GM23248 (cell line): ENCODE results near the gene SYNE3. TPM values are rescaled to one million over a fixed set of nuclear protein-coding genes. Genes with fewer than 3 reads are reported as not detected.

Source experiments
- DNase-seq: peaks from one replicate; pipeline ENCODE4 v3.0.0-alpha.2; 2015
- H2AFZ ChIP-seq: fragments of 200-600 bp; sonication (generic); 2 replicates; pipeline ENCODE4 v1.6.1; 2016; ENCODE audit warnings: antibody characterized with exemption
- H3F3A ChIP-seq: fragments of 200-600 bp; sonication (generic); 2 replicates; pipeline ENCODE4 v1.6.1; 2016; ENCODE audit warnings: mild to moderate bottlenecking, antibody characterized with exemption, mixed run types; ENCODE audit not compliant: insufficient read depth
- H3K27ac ChIP-seq: fragments of 200-600 bp; sonication (generic); 2 replicates; pipeline ENCODE4 v1.5.1; 2016; ENCODE audit warnings: mild to moderate bottlenecking
- H3K27me3 ChIP-seq: fragments of 200-600 bp; sonication (generic); replicated peaks from 2 replicates; pipeline ENCODE4 v1.6.1; 2016; ENCODE audit warnings: mild to moderate bottlenecking; ENCODE audit not compliant: insufficient read depth
- H3K36me3 ChIP-seq: fragments of 200-600 bp; sonication (generic); 2 replicates; pipeline ENCODE4 v1.6.1; 2016; ENCODE audit warnings: low read depth, mild to moderate bottlenecking
- H3K4me1 ChIP-seq: fragments of 200-600 bp; sonication (generic); 2 replicates; pipeline ENCODE4 v1.6.1; 2016; ENCODE audit warnings: mild to moderate bottlenecking; ENCODE audit not compliant: insufficient read depth
- H3K4me2 ChIP-seq: fragments of 200-600 bp; sonication (generic); one replicate; pipeline ENCODE4 v1.6.1; 2016; ENCODE audit warnings: mild to moderate bottlenecking; ENCODE audit not compliant: unreplicated experiment
- H3K4me3 ChIP-seq: fragments of 200-600 bp; sonication (generic); 2 replicates; pipeline ENCODE4 v1.5.1; 2016; ENCODE audit warnings: mild to moderate bottlenecking
- H3K79me2 ChIP-seq: fragments of 200-600 bp; sonication (generic); 2 replicates; pipeline ENCODE4 v1.6.1; 2016; ENCODE audit warnings: mild to moderate bottlenecking; ENCODE audit not compliant: insufficient read depth
- H3K9ac ChIP-seq: fragments of 200-600 bp; sonication (generic); 2 replicates; pipeline ENCODE4 v1.6.1; 2016; ENCODE audit warnings: mild to moderate bottlenecking
- H3K9me2 ChIP-seq: fragments of 200-600 bp; sonication (generic); 2 replicates; pipeline ENCODE4 v1.6.1; 2016; ENCODE audit warnings: mixed run types, mild to moderate bottlenecking, moderate library complexity; ENCODE audit not compliant: insufficient read depth
- H3K9me3 ChIP-seq: fragments of 200-600 bp; sonication (generic); one replicate; pipeline ENCODE4 v1.6.1; 2017; ENCODE audit warnings: low read depth
- H4K20me1 ChIP-seq: fragments of 200-600 bp; sonication (generic); 2 replicates; pipeline ENCODE4 v1.6.0; 2016; ENCODE audit not compliant: insufficient read depth
- EZH2 ChIP-seq: fragments of 200-600 bp; sonication (generic); IDR thresholded peaks from 2 replicates; pipeline ENCODE4 v1.6.1; 2018; ENCODE audit warnings: antibody characterized with exemption, mild to moderate bottlenecking; ENCODE audit not compliant: insufficient read depth, poor library complexity, severe bottlenecking
- EZH2phosphoT487 ChIP-seq: fragments of 200-600 bp; sonication (generic); IDR thresholded peaks from 2 replicates; pipeline ENCODE4 v1.6.1; 2018; ENCODE audit warnings: antibody characterized with exemption, moderate library complexity, mild to moderate bottlenecking, low read depth; ENCODE audit not compliant: insufficient read depth
- WGBS, 2 experiments: methylation state at CpG; one replicate each; pipeline ENCODE4 v1.1.6; 2015 to 2017; ENCODE audit warnings: low lambda C conversion rate in 2 of 2, low coverage in 1 of 2; ENCODE audit errors: missing lambda C conversion rate in 2 of 2; 5-methylcytosine and 5-hydroxymethylcytosine counted together
- in situ Hi-C: fragments of 300-500 bp; cut with MboI; formaldehyde crosslinking; loops from 2 replicates; pipeline ENCODE4 v1.15.0; 2020
- polyA plus RNA-seq: library from polyadenylated mRNA; unstranded; fragments of >200 nt; fragmentation: Nextera tagmentation; extraction: Ambion mirVana; gene quantifications from 2 replicates; pipeline ENCODE4 v1.2.1, GENCODE V29; 2016
- total RNA-seq: library from RNA; depleted of rRNA; stranded (reverse); fragments of >200 nt; shearing (Covaris generic); gene quantifications from 2 replicates; pipeline ENCODE4 v1.2.3, GENCODE V29; 2014

Gene SYNE3
- total and polyA plus RNA-seq, 2 experiments from 2014 or later = 1.2 to 4.8 TPM

GRCh38 chr14:95559203-95559602 is 42.8 kb upstream of the SYNE3 start:
- Histone ChIP-seq H3K4me3 (no peak overlapping the region), H3K36me3 (no peaks in the 10 kb centered on the region), H3F3A (no peaks in the 10 kb centered on the region), H3K9me2 (no peaks in the 10 kb centered on the region), H3K27me3 (no peaks in the 10 kb centered on the region; the same call in 1 of the 2 replicates), H3K27ac (no peak overlapping the region), H3K4me2 (no peak overlapping the region), H2AFZ (no peak overlapping the region), H3K79me2 (no peaks in the 10 kb centered on the region), H4K20me1 (no peaks in the 10 kb centered on the region), H3K9me3 (no peaks in the 10 kb centered on the region), H3K4me1 (no peaks in the 10 kb centered on the region), H3K9ac (no peak overlapping the region)
- WGBS, 2 experiments = 54 to 58% methylated on average over 6 of the region's 6 CpGs
- in situ Hi-C loops = loop anchor here (25.0 kb wide), 1 partner anchor 428 kb away; no protein-coding TSS in a partner anchor
- no peak for TF ChIP-seq EZH2phosphoT487
- no peak for TF ChIP-seq EZH2
- DNase-seq = no peak

- no peak overlapping the region for H3K4me3 ChIP-seq
- no peaks in the 10 kb centered on the region for H3K9me3 ChIP-seq
- no peak for DNase-seq
- H2AFZ ChIP-seq = no peak overlapping the region
- in situ Hi-C loops = loop anchor here (25.0 kb wide), 1 partner anchor 429 kb away; no protein-coding TSS in a partner anchor
- H3K9me2 ChIP-seq = no peaks in the 10 kb centered on the region
- H3K27me3 ChIP-seq = no peaks in the 10 kb centered on the region; the same call in 1 of the 2 replicates
- no peaks in the 10 kb centered on the region for H4K20me1 ChIP-seq
- H3K9ac ChIP-seq = no peak overlapping the region
- no peak overlapping the region for H3K4me2 ChIP-seq
- no peaks in the 10 kb centered on the region for H3F3A ChIP-seq
- TF ChIP-seq EZH2 (no peak), EZH2phosphoT487 (no peak)
- H3K27ac ChIP-seq = no peak overlapping the region
- H3K4me1 ChIP-seq = no peaks in the 10 kb centered on the region
- H3K36me3 ChIP-seq = no peaks in the 10 kb centered on the region
- WGBS, 2 experiments = 42 to 50% methylated on average over 2 of the region's 2 CpGs
- no peaks in the 10 kb centered on the region for H3K79me2 ChIP-seq
Measured at GRCh38 chr14:95557832-95558231, 41.4 kb upstream of the SYNE3 start.

- Histone ChIP-seq H3K4me2 (no peak overlapping the region), H3K4me3 (no peak overlapping the region), H3K79me2 (no peaks in the 10 kb centered on the region), H3K9ac (no peak overlapping the region), H3K27me3 (no peaks in the 10 kb centered on the region; the same call in 1 of the 2 replicates), H2AFZ (no peak overlapping the region), H3K9me3 (no peaks in the 10 kb centered on the region), H3F3A (no peaks in the 10 kb centered on the region), H3K36me3 (no peaks in the 10 kb centered on the region), H3K9me2 (no peaks in the 10 kb centered on the region), H3K27ac (no peak overlapping the region), H4K20me1 (no peaks in the 10 kb centered on the region), H3K4me1 (no peaks in the 10 kb centered on the region)
- in situ Hi-C loops = loop anchor here (25.0 kb wide), 1 partner anchor 430 kb away; no protein-coding TSS in a partner anchor
- TF ChIP-seq EZH2 = no peak
- no peak for TF ChIP-seq EZH2phosphoT487
- no peak for DNase-seq
- WGBS, 2 experiments = 83 to 88% methylated on average over 11 of the region's 11 CpGs
Measured at GRCh38 chr14:95557291-95557690, 40.8 kb upstream of the SYNE3 start.

GRCh38 chr14:95555053-95555452 is 38.6 kb upstream of the SYNE3 start:
- TF ChIP-seq EZH2phosphoT487 = no peak
- TF ChIP-seq EZH2 = no peak
- H3K36me3 ChIP-seq = no peaks in the 10 kb centered on the region
- H3K27me3 ChIP-seq = no peaks in the 10 kb centered on the region
- H3K9me3 ChIP-seq = no peaks in the 10 kb centered on the region
- 81 to 84% methylated on average over 10 of the region's 10 CpGs for WGBS, 2 experiments
- H2AFZ ChIP-seq = no peak overlapping the region
- H3K79me2 ChIP-seq = no peaks in the 10 kb centered on the region
- H3K9ac ChIP-seq = no peak overlapping the region
- H3K4me1 ChIP-seq = no peaks in the 10 kb centered on the region
- no peak overlapping the region for H3K4me3 ChIP-seq
- H4K20me1 ChIP-seq = no peaks in the 10 kb centered on the region
- no peaks in the 10 kb centered on the region for H3K9me2 ChIP-seq
- no peak for DNase-seq
- no peaks in the 10 kb centered on the region for H3F3A ChIP-seq
- H3K4me2 ChIP-seq = no peak overlapping the region
- no peak overlapping the region for H3K27ac ChIP-seq
- in situ Hi-C loops = loop anchor here (25.0 kb wide), 1 partner anchor 432 kb away; no protein-coding TSS in a partner anchor

GRCh38 chr14:95553141-95553540 is 36.7 kb upstream of the SYNE3 start:
- Histone ChIP-seq H3K4me2 (no peak overlapping the region), H3K4me1 (no peaks in the 10 kb centered on the region), H3K27me3 (no peaks in the 10 kb centered on the region), H3K9me3 (no peaks in the 10 kb centered on the region), H4K20me1 (no peaks in the 10 kb centered on the region), H3K9me2 (no peaks in the 10 kb centered on the region), H2AFZ (no peak overlapping the region), H3K27ac (no peak overlapping the region), H3K9ac (no peak overlapping the region), H3K79me2 (no peaks in the 10 kb centered on the region), H3K4me3 (no peak overlapping the region), H3F3A (no peaks in the 10 kb centered on the region), H3K36me3 (no peaks in the 10 kb centered on the region)
- in situ Hi-C loops = loop anchor here (25.0 kb wide), 1 partner anchor 434 kb away; no protein-coding TSS in a partner anchor
- TF ChIP-seq EZH2 = no peak
- TF ChIP-seq EZH2phosphoT487 = no peak
- DNase-seq = no peak
- 86 to 87% methylated on average over 7 of the region's 7 CpGs for WGBS, 2 experiments
